Fibroblast of lung (primary cell): Measurements from ENCODE around the gene HTRA2.

ENCODE experiments used
- EZH2 ChIP-seq: IDR thresholded peaks from 2 replicates; pipeline ENCODE4 v1.5.1; 2012; ENCODE audit warnings: low read length, control low read depth, mild to moderate bottlenecking; ENCODE audit errors: missing control alignments
- TF ChIP-seq, protein P1 (sequence below), 2 donors: IDR thresholded peaks in 1 of 2; conservative IDR thresholded peaks in 1 of 2; 1 replicate in 1 of 2; 2 replicates in 1 of 2; pipeline ENCODE4 v1.5.1; 2011 to 2012; ENCODE audit warnings: low read length in 2 of 2, control low read depth in 1 of 2, inconsistent platforms in 1 of 2, low read depth in 1 of 2, mild to moderate bottlenecking in 1 of 2

DNA sequence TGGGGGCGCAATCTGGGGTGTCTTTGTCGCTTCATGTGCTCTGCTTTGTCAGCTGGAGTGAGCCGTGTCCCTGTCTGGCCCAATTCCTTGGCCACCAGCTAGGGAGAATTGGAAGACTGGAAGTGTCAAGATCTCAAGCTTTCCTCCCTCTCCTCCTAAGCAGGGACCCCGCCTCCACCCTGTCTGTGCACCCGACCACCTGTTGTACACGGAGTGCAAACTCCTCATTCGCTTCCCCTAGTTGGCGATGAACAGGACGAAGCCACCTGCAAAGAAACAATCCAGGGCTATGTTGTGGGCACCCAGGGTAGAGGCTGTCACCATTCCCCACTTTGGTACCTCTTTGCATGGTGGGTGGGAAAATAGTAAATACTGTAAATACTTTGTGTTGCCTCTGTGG lies 2.0 kb upstream of the HTRA2 start:
- TF ChIP-seq, protein P1, sequence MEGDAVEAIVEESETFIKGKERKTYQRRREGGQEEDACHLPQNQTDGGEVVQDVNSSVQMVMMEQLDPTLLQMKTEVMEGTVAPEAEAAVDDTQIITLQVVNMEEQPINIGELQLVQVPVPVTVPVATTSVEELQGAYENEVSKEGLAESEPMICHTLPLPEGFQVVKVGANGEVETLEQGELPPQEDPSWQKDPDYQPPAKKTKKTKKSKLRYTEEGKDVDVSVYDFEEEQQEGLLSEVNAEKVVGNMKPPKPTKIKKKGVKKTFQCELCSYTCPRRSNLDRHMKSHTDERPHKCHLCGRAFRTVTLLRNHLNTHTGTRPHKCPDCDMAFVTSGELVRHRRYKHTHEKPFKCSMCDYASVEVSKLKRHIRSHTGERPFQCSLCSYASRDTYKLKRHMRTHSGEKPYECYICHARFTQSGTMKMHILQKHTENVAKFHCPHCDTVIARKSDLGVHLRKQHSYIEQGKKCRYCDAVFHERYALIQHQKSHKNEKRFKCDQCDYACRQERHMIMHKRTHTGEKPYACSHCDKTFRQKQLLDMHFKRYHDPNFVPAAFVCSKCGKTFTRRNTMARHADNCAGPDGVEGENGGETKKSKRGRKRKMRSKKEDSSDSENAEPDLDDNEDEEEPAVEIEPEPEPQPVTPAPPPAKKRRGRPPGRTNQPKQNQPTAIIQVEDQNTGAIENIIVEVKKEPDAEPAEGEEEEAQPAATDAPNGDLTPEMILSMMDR (conservative IDR thresholded peaks at IDR 0.05 in 1 of 2, IDR thresholded peaks at IDR 0.05 in 1 of 2; ENCODE audit: low read depth in 1 of 2, low read length in 2 of 2): no peak
- TF ChIP-seq EZH2: no peak
